Stimulated activated CD8-positive, alpha-beta memory T cell treated with anti-CD3 and anti-CD28 coated beads, Interleukin-2, amount 100 ng/mL, for 48 hours (primary cell): ENCODE data around the gene MRPL54.
"Not testable (repeated sequence)": the region's sequence is repeated elsewhere in the genome, so short reads cannot be mapped to it uniquely, and the experiment has no call there.

Experiments
- DNase-seq, 2 donors: peaks; one replicate each; pipeline ENCODE4 v3.0.0-alpha.2; 2020; ENCODE audit warnings: low read depth in 2 of 2

Gene MRPL54

DNA sequence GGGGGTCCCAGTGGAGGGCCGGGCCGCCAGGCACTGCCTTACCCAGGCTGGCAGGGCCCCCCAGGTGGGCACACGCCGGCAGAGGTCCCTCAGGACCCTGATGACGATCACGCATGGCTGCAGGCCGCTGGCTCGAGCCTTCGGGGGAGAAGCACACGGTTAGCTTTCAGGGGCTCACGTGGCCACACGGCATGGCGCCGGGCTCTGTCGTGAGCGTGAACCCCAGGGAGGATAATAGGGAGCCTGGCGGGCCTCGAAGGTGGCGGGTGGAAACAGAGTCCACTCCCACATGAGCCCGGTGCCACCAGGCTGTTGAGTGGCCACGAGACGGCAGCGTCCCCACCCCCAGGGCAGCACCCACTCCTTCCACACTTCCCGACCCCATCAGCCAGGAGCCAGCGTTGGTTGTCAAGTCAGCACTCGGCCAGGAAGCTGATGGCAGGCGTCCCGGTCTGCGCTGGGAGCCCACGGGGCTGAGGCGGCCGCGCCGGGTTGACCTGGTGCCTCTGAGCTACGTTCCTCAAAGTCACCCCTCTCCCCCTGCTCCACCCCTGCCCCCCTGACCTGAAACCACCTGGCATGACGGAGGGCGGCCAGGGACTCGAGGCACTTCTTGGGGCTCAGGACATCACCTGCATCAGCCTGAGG lies 48.4 kb downstream of the MRPL54 start:
- no peak for DNase-seq

- no peak for DNase-seq
Observed at GRCh38 chr19:3813473-3814392, 51.3 kb downstream of the MRPL54 start.

DNA sequence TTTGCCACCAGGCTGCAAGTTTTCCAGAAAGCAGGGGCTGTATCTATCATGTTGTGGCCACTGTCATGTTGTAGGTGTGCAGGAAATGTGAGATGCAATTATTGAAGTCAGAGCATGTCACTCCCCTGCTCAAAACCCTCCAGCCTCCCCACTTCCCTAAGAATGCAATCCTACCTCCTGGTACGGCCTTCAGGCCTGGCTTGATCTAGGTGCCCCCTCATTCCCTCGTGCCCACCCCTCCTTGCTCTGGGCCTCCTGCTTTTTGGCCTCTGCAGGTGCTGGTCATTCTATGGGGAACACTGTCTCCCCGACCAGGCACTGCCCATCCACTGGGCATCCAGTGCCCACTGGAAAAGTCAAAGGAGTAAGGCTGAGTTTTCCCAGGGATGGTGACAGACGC lies 52.2 kb downstream of the MRPL54 start:
- DNase-seq = no peak

GRCh38 chr19:3816148-3816547 lies 53.7 kb downstream of the MRPL54 start:
- DNase-seq = not testable (repeated sequence)

DNA sequence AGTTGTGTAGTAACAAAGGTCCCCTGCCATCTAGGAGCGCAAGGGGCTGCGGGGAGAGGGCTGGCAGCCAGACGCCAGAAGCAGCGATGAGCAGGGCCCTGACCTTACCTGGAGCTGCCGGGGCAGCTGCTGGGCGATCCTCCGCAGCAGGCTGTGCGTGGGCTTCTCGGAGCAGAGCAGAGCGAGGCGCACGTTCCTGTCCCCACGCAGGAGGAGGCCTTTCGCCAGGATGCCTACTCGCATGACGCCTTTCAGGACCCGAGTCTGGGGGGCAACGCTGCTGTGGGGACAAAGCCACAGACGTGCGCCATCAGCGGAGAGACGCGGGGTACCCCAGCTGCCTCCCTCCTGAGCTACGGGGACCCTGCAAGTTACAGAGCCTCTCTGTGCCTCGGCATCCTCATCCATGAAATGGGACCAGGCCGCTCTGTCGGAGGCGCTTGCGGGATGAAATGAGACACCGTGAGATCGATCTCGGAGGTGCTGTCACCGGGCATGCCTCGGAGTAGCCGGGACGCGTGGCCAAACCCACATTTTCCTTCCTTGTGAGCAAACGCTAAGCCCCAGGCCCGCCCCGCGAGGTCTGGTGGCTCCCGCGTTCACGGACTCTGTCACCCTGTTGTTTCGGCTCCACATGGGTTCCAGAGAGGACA lies 54.2 kb downstream of the MRPL54 start:
- no peak for DNase-seq
